IPS-20b (cell line): ENCODE results near the gene BCAS4.
"Not testable (repeated sequence)": the region's sequence is repeated elsewhere in the genome, so short reads cannot be mapped to it uniquely, and the experiment has no call there.

Experiments
- H3K27ac ChIP-seq: one replicate; pipeline ENCODE4 v1.5.1; 2013; ENCODE audit warnings: low read length
- H3K27me3 ChIP-seq: 2 replicates; pipeline ENCODE4 v1.6.1; 2013; ENCODE audit warnings: mild to moderate bottlenecking, low read length, inconsistent platforms; ENCODE audit not compliant: insufficient read depth
- H3K36me3 ChIP-seq: 2 replicates; pipeline ENCODE4 v1.6.1; 2013; ENCODE audit warnings: low read depth, mild to moderate bottlenecking, inconsistent platforms, low read length, moderate library complexity; ENCODE audit not compliant: insufficient read depth
- H3K4me1 ChIP-seq: 2 replicates; pipeline ENCODE4 v1.6.1; 2013; ENCODE audit warnings: mild to moderate bottlenecking, control low read depth, inconsistent platforms, low read length, moderate library complexity; ENCODE audit not compliant: insufficient read depth
- H3K4me3 ChIP-seq: 2 replicates; pipeline ENCODE4 v1.5.1; 2013; ENCODE audit warnings: mild to moderate bottlenecking, low read length, inconsistent platforms
- H3K9ac ChIP-seq: 2 replicates; pipeline ENCODE4 v1.6.1; 2013; ENCODE audit warnings: low read depth, mild to moderate bottlenecking, inconsistent platforms, low read length, moderate library complexity
- H3K9me3 ChIP-seq: 2 replicates; pipeline ENCODE4 v1.6.1; 2013; ENCODE audit warnings: mild to moderate bottlenecking, low read depth, low read length, inconsistent platforms; ENCODE audit not compliant: insufficient read depth

Gene BCAS4

DNA sequence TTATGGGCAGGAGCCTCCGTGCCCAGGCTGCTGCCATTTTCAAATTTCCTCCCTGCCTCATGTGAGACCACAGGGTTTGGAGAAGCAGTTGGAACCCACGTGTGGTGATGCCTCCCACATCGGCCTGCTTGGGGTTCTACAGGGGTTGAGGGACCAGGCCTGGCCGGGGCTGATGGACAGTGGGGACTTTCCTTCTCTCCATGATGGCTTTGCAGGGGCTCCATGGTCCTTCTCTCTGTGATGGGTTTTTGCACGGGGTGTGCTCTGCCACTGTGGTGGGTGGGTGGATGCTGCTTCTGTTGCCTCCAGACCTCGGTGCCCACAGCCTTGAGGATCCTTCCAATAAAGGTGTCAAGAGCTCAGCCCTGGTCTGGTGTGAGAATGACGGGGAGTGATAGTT, 82.0 kb downstream of the BCAS4 start:
- no peaks in the 10 kb centered on the region for H3K27me3 ChIP-seq
- H3K4me1 ChIP-seq: peaks cover 12% of the 10 kb centered on the region
- no peak overlapping the region for H3K9ac ChIP-seq
- H3K4me3 ChIP-seq: no peak overlapping the region
- no peaks in the 10 kb centered on the region for H3K9me3 ChIP-seq
- H3K36me3 ChIP-seq: no peaks in the 10 kb centered on the region
- H3K27ac ChIP-seq: no peak overlapping the region

DNA sequence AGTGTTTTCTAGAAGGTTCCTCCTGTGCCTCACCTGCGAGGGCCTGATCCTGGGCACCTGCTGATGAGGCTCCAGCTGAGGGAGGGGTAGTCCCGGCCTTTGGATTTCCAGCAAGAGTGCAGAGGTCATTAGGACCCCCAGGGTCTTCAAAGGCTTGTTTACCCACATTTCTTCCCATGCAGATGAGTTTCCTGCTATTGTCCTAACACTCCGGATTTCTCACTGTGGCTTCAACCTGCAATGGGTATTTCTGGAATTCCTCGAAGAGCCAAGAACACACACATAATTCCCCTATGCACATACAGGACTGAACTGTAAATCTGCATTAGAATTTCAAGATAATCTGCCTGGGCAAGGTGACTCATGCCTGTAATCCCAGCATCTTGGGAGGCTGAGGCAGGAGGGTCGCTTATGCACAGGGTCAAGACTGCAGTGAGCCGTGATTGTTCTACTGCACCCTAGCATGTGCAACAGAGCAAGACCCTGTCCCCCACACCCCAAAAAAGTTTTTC, 82.4 kb downstream of the BCAS4 start:
- Histone ChIP-seq H3K9me3 (no peaks in the 10 kb centered on the region), H3K27me3 (no peaks in the 10 kb centered on the region), H3K27ac (no peak overlapping the region), H3K4me3 (no peak overlapping the region), H3K4me1 (peaks cover 12% of the 10 kb centered on the region), H3K9ac (no peak overlapping the region), H3K36me3 (no peaks in the 10 kb centered on the region)

DNA sequence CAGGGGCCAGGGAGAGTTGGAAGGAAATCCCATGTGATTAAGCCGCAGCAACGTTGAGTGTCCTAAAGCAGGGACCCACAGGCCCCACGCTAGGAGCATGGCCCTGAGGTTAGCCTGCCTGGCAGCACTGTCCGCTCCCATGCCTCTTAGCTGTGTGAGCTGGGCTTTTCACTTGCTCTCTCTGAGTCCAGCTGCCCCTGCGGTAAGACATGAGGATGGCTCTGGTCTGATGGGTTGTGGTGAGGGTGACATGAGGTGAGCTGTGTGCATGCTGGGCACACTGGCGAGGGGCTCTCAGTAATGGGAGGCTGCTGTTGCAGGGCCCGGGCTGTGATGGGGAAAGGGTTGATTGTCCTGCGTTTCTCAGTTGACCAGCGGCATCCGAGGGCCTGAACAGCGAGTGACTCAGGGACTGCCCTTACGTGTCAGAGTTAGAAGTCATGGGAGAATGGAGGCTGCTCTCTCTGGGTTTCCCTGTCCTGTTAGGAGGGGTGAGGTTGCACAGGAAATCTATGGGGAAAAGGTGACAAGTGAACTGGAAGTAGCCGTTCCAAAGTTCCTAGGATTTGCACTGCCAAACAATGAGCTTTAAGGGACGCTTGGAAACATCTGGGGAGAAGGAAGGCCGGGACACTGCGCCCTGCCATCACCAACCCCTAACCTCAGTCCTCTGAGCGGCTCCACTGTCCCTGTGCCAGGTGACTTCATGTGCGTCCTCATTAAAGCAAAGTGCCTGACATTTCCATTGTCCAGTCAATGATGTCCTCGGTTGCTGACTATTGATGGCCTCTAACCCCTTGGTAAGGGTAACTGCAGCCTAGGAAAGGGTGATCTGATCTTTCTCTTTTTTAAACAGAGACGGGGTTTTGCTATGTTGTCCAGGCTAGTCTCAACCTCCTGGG, 85.0 kb downstream of the BCAS4 start:
- H3K27ac ChIP-seq: no peak overlapping the region
- no peaks in the 10 kb centered on the region for H3K27me3 ChIP-seq
- H3K36me3 ChIP-seq: no peaks in the 10 kb centered on the region
- H3K4me3 ChIP-seq: no peak overlapping the region
- no peak overlapping the region for H3K9ac ChIP-seq
- H3K9me3 ChIP-seq: no peaks in the 10 kb centered on the region
- peaks cover 8% of the 10 kb centered on the region for H3K4me1 ChIP-seq

DNA sequence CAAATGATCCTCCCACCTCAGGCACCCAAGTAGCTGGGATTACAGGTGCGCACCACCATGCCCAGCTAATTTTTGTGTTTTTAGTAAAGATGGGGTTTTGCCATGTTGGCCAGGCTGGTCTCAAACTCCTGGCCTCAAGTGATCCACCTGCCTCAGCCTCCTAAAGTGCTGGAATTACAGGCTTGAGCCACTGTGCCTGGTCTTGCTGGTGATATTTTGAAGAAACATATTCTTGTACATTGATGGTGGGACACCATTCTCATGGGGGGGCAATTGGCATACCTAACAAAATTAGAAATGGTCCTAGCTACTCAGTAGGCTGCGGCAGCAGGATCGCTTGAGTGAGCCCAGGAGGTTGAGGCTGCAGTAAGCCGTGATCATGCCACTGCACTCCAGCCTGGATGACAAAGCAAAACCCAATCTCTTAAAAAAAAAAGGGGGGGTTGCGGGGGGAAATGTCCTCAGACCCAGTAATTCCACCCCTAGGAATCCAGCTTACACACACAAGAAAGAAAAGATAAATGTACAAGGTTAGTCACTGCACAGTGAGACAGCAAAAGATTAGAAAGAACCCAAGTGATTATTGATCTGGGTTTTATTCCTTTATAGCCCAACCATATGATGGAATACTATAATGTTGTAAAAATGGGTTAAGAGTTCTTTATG, 87.0 kb downstream of the BCAS4 start:
- H3K4me1 ChIP-seq, H3K9ac ChIP-seq, H3K27me3 ChIP-seq, H3K9me3 ChIP-seq, H3K4me3 ChIP-seq, H3K36me3 ChIP-seq, H3K27ac ChIP-seq: not testable (repeated sequence)

DNA sequence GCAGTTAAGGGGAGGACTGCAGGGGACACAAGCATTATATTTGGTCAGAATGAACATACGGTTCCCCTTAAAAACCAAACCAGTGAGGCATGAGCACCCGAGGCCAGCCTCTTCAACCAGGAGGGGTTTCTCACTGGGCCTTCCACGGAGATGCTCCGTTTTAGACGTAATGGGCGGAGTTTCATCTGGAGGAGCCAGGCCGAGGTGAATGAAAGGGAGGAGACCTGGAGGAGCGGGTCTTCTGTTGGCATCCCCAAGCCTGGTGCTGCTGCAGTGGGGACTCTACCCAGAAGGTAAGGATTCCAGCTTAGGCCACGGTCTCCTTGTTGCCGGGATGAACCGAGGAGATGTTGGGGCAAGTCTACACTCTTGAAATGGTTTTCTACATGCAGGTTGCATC, 89.0 kb downstream of the BCAS4 start:
- Histone ChIP-seq H3K4me3 (no peak overlapping the region), H3K27ac (no peak overlapping the region)

DNA sequence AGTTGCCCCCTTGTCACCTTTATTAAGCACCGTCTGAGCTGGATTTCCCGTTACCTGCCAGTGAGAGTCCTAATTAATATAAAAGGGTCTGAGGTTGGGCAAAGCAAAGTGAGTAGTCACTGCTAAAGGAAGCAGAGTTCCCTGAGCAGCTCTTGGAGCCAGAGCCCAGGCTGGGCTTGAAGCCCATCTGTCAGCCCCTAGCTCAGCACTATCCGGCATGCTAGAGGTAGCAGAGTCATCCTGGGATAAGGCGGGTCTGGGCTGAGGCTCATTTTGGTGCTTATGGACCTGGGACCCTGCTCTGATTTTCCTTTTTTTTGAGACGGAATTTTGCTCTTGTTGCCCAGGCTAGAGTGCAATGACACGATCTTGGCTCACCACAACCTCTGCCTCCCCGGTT, 90.2 kb downstream of the BCAS4 start:
- no peak overlapping the region for H3K9ac ChIP-seq
- H3K36me3 ChIP-seq: peaks cover 19% of the 10 kb centered on the region
- H3K27ac ChIP-seq: no peak overlapping the region
- H3K4me1 ChIP-seq: no peaks in the 10 kb centered on the region
- H3K4me3 ChIP-seq: no peak overlapping the region
- no peaks in the 10 kb centered on the region for H3K27me3 ChIP-seq
- no peaks in the 10 kb centered on the region for H3K9me3 ChIP-seq

More for the DNA sequence above, 89.0 kb downstream of the BCAS4 start:
- no peaks in the 10 kb centered on the region for H3K27me3 ChIP-seq
- H3K9ac ChIP-seq: no peak overlapping the region
- peaks cover 7% of the 10 kb centered on the region for H3K36me3 ChIP-seq
- H3K4me1 ChIP-seq: no peaks in the 10 kb centered on the region
- no peaks in the 10 kb centered on the region for H3K9me3 ChIP-seq

DNA sequence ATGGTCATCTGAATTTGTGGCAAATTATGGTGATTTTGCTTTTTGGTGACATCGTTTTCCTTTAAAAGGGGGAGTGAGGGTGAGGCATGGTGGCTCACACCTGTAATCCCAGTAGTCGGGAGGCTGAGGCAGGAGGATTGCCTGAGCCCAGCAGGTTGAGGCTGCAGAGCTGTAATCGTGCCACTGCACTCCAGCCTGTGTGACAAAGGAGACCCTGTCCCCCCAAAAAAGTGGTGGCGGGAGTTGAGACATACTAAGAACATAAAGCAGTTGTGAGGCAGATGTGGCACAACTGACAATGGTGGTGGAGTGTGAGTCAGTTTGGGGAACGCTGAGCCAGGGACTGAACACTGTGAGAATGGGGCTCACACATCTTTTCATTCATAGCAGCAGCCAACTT, 90.9 kb downstream of the BCAS4 start:
- H3K9me3 ChIP-seq: no peaks in the 10 kb centered on the region
- no peaks in the 10 kb centered on the region for H3K27me3 ChIP-seq
- no peaks in the 10 kb centered on the region for H3K4me1 ChIP-seq
- no peak overlapping the region for H3K4me3 ChIP-seq
- H3K36me3 ChIP-seq: peaks cover 26% of the 10 kb centered on the region
- no peak overlapping the region for H3K27ac ChIP-seq
- no peak overlapping the region for H3K9ac ChIP-seq

DNA sequence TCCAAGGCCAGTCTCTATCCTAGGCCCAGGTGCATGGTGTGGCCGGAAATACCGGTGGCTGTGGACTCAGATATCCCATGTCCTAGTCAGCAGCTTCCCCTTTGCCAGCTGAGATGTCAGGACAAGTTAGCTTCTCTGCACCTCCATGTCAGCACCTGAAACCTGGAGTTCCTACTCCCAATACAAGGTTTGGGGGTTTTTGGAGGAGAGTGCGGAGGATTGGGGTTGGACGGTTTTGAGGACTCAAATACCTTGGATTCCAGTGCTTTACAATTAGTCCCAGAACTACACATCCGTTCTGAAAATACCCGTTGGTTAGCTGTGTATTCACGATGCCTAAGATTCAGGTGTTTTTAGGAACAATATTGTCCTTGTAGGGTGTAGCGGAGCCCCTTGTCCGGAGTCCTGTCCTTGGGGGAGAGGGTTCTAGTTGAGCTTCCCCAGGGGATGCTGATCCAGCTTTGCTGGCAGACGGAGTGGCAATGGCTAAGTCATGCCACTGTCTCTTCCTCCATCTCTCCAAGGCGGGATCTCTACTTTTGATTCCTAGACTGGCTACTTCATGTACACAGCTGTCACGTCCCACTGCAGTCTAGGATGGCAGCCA, 91.4 kb downstream of the BCAS4 start:
- Histone ChIP-seq H3K4me1 (no peaks in the 10 kb centered on the region), H3K9me3 (no peaks in the 10 kb centered on the region), H3K27me3 (no peaks in the 10 kb centered on the region), H3K9ac (no peak overlapping the region), H3K36me3 (peaks cover 31% of the 10 kb centered on the region), H3K27ac (no peak overlapping the region), H3K4me3 (no peak overlapping the region)

DNA sequence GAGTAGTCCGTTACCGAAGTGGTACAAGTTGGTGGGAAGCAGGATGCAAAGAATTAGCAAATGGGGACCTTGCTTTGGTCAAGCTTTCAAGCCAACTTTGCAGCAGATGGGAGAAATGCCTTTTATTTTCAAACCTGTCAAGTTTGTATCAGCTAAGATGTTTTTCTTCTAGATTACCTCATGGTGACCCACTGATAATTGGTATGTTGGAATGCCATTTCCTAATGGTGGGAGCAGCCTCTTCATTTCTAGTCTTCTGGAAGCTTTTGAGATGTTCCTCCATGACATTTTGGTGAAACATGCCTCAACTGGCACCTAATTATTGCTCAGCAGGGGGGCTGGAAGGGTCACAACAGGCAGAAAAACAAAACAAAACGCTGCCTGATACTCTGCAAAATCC, 92.7 kb downstream of the BCAS4 start:
- no peak overlapping the region for H3K9ac ChIP-seq
- H3K4me3 ChIP-seq: no peak overlapping the region
- peaks cover 44% of the 10 kb centered on the region for H3K36me3 ChIP-seq
- H3K27ac ChIP-seq: no peak overlapping the region
- H3K27me3 ChIP-seq: no peaks in the 10 kb centered on the region
- H3K4me1 ChIP-seq: no peaks in the 10 kb centered on the region
- H3K9me3 ChIP-seq: no peaks in the 10 kb centered on the region

DNA sequence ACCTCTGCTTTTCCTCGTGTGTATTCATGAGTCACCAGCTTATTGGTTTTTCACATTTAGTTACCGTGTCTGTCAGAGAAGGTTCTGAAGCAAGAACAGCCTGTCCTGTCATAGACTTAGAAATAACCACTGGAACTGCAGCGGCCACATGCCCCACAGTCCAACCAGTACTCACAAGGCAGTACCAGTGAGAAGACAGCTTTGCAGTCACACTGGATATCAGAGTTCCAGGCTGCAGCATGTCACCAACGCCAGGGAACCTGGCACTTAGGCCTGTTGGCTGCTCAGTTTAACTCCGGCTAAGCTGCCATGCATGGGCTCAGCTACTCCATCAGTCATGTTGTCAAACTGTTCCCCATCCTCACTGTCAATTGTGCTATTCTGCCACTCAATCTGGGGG, 96.3 kb downstream of the BCAS4 start:
- Histone ChIP-seq H3K4me1 (no peaks in the 10 kb centered on the region), H3K27me3 (no peaks in the 10 kb centered on the region), H3K4me3 (no peak overlapping the region), H3K27ac (no peak overlapping the region), H3K9ac (no peak overlapping the region), H3K9me3 (no peaks in the 10 kb centered on the region), H3K36me3 (peaks cover 79% of the 10 kb centered on the region)

DNA sequence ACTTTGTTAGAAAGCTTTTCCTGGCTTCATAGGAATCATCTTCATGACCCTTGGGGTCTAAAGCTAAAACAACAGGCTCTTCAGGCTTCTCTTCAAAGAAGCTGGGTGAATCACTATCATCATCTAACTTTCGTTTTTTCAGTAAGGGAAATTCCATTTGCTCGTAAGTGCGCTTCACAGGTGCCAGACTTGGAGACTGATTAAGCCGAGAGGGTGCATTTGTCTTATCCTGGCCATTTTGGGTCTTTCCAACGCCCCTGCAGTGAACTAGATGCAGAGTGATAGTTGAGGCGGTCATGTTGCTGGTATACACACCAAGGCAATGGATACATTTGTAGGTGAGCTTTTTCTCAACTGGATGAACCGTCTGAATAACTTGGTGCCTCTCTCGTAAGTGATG, 97.5 kb downstream of the BCAS4 start:
- no peak overlapping the region for H3K27ac ChIP-seq
- no peak overlapping the region for H3K4me3 ChIP-seq
- H3K27me3 ChIP-seq: no peaks in the 10 kb centered on the region
- no peaks in the 10 kb centered on the region for H3K4me1 ChIP-seq
- no peaks in the 10 kb centered on the region for H3K9me3 ChIP-seq
- no peak overlapping the region for H3K9ac ChIP-seq
- H3K36me3 ChIP-seq: peaks cover 91% of the 10 kb centered on the region
